NCI-H128 (cell line): ENCODE measurements around the gene GART.
A peak's percentile ranks its signal among the peaks of the same experiment; 100 is the strongest.
"Not testable (repeated sequence)": the region's sequence is repeated elsewhere in the genome, so short reads cannot be mapped to it uniquely, and the experiment has no call there.

Experiments
- DNase-seq: peaks from one replicate; lab custom pipeline; 2025; ENCODE audit not compliant: unreplicated experiment; lab: John Stamatoyannopoulos, UW

Gene GART

GRCh38 chr21:33518899-33519298, 23.0 kb downstream of the GART start:
- DNase-seq = no peak

DNA sequence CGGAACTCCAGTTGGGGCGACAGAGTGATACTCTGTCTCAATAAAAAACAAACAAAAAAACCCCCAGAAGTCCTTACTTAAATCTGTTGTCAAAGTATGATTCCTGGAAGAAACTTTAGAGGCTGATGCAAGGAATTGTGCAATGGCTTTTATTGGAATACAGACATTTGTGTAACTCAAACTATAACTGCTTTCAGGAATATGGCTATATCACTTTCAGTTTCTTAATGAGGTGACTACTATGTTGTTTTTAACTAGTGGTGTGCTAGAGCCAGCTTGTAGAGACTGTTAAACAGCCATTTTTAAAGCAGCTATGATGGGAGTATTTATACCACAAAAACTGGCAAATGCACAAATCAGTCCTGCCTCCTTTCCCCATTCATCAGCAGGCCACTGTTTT, 27.7 kb downstream of the GART start:
- no peak for DNase-seq

DNA sequence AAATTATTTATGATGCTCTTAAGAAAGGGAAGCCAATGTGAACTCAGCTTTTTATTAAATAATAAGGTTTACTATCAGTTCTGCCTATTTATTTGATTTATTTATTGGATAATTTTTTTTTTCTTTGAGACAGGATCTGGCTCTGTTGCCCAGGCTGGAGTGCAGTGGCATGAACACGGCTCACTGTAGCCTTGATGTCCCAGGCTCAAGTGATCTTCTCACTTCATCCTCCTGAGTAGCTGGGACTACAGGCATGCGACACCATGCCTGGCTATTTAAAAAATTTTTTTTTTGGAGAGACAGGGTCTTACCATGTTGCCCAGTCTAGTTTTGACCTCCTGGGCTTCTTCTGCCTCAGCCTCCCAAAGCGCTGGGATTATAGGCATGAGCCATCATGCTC, 29.4 kb downstream of the GART start:
- no peak for DNase-seq

GRCh38 chr21:33511639-33512038, 30.3 kb downstream of the GART start:
- DNase-seq = no peak

DNA sequence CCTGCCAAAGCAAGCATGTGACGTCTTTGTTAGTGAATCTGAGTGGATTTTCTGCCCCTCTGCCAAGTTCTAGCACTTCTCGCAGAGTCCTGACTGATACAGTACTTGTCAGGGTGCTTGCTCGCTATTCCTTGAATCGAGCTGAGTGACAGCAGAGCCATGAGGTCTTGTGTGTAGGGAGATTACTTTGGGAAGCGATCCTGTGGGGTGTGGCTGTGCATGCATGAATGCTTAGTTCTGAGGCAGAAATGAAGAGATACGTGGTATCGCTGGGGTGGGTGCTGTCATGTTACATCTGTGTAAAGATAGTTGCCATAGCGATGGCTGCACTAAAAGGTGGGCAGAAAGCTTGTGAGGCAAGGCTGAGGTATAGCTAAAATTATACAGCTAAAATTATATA, 31.1 kb downstream of the GART start:
- no peak for DNase-seq

DNA sequence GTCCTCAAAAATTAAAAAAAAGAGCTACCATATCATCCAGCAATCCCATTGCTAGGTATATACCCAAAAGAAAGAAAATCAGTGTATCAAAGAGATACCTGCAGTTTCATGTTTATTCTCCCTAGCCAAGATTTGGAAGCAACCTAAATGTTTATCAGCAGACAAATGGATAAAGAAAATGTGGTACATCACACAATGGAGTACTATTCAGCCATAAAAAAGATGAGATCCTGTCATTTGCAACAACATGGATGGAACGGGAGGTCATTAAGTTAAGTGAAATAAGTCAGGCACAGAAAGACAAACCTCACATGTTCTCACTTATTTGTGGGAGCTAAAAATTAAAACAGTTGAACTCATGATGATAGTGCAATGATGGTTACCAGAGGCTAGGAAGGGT, 34.9 kb downstream of the GART start:
- not testable (repeated sequence) for DNase-seq

DNA sequence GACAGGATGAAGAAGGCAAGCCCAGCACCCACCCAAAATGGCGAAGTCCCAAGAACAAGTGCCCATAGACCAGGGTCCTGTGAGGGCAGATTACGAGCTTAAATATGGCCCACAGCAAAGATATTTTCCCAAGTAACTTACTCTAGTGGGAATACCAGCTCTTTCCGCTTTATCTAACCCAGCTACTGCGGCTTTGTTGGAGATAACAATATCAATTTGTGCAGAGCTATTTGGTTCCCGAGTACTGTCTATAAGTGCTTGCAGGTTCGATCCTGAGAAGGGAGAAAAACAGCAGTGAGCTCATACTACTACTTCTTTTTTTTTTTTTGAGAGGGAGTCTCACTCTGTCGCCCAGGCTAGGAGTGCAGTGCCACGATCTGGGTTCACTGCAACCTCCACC, 36.1 kb downstream of the GART start:
- no peak for DNase-seq

- no peak for DNase-seq
These were observed 45.6 kb downstream of the GART start for GRCh38 chr21:33496345-33496744.

GRCh38 chr21:33495743-33496142, 46.2 kb downstream of the GART start:
- no peak for DNase-seq

GRCh38 chr21:33493756-33494155, 48.2 kb downstream of the GART start:
- DNase-seq = no peak

- no peak for DNase-seq
These were observed 49.3 kb downstream of the GART start for GRCh38 chr21:33492571-33492970.

- DNase-seq = peak; percentile 97
These were observed 50.4 kb downstream of the GART start, which contains the start of gene DNAJC28 for GRCh38 chr21:33491373-33492102. TSS of gene DNAJC28 (minus strand) at chr21:33491716. CDS start at chr21:33489393, 2,323 bp downstream.

DNA sequence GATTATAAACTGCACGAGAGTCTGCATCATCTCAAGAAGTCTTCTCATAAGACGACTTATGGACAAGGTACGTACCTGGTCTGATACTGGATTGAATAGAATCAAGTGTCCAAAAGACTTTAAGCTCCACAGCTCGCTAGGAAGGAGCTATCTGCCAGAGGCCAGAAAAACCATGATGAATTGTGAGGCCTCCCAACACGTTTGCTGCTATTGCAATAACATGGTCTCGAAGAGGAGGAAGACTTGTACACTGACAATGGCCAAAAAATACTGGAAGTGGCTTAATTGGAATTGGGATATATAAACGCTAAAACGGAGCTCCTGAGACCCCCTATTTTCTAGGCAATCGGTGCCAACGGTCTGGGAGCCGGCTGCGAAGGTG, 50.9 kb downstream of the GART start:
- no peak for DNase-seq

DNA sequence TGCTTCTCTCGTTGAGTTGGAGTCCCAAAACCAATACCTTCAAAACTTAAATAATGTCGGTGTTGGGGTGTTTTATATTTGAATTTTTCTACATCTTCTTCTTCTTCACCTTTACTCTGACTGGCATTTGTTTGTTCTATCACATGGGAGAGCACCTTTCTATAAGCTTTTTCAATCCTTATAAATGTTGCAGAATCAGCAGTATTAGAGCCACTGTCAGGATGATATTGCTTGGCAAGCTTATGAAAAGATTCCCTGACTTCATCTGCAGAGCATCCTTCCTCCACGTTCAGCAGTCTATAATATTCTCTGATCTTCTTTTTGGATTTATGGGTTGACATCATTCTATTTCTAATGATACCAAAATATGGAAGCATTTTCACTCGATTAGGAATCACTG, 53.0 kb downstream of the GART start:
- no peak for DNase-seq

GRCh38 chr21:33487996-33488395, 53.9 kb downstream of the GART start:
- DNase-seq = no peak

- no peak for DNase-seq
These were observed 60.5 kb downstream of the GART start for GRCh38 chr21:33481314-33481943.

DNA sequence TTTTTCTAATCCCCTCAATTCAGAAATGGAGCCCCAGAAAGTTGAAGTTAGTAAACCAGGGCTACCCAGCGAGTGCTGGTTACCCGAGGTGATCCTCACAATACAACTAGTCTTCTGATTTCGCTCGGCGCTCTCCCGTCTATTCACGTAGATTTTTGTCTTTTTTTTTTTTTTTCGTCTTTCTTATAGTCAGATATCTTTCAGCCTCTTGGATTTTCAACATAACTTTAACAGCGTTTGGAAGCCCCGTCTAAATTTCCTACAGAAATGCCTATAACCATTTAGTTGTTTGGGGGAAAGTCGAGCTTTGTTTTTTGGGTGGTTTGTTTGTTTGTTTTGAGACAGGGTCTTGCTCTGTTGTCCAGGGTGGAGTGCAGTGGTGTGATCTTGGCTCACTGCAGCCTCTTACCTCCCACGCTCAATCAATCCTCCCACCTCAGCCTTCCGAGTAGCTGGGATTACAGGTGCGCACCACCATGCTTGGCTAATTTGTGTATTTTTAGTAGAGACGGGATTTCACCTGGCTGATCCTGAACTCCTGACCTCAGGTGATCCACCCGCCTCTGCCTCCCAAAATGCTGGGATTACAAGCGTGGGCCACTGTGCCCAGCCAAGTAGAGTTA, 61.3 kb downstream of the GART start:
- no peak for DNase-seq

- DNase-seq = peak; percentile 86
These were observed 62.0 kb downstream of the GART start, which contains the start of gene TMEM50B for GRCh38 chr21:33479679-33480480. TSS of gene TMEM50B (minus strand) at chr21:33479974. CDS start at chr21:33468885, 11,089 bp downstream.

DNA sequence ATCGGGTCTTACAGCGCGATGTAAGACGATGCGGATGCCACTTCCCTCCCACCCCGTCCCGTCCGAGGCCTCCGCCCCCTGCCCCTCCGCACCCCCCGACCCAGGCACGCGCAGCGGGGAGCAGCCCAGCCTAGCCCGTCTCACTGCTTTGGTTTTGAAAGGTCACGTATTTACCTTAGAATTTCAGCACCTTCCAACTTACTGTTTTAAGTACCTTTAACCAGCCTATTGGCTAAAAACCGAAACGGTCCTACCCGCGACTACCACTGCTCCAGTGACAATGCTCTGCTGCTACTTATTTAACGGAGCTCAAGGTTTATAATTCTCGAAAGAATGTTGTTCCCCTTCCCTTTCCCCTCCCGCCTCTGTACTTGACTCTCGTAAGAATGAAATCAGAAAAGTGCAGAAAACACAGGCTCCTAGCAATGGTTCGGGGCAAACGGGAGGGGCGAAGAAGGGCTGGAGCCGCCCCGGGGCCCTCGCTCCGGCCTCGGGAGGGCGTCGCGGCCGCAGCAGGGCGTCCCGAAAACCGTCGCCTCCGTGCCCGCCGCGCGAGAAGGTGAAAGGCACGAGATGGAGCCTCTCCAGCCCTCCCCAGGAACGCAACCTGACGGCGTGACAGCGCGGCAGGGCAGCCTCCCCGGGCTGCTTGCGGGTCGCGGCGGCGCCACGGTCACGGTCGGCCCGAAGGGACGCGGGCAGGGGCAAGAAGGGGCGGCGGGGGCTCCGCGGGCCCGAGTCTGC, 62.8 kb downstream of the GART start:
- DNase-seq = no peak

GRCh38 chr21:33478182-33478581, 63.7 kb downstream of the GART start:
- no peak for DNase-seq

DNA sequence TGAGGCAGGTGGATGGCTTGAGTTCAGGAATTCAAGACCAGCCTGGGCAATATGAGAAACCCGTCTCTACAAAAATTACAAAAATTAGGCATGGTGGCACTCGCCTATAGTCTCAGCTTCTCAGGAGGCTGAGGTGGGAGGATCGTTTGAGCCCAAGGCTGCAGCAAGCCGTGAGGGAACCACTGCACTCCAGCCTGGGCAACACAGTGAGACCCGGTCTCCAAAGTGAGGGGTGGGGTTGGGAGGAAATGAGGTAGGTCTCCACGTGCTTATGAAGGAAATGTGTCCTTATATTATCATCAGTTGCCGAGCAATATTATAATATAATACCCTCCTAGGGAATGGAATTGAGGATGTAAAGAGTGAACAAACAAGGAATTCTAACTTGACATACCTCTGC, 64.9 kb downstream of the GART start:
- no peak for DNase-seq
